ENCODE results near the gene RAPGEF4. TPM values are rescaled to one million over a fixed set of nuclear protein-coding genes. Genes with fewer than 3 reads are reported as not detected.

Gene RAPGEF4
- total RNA-seq, 1 donor from 2014 or later, result 8.7 TPM

DNA sequence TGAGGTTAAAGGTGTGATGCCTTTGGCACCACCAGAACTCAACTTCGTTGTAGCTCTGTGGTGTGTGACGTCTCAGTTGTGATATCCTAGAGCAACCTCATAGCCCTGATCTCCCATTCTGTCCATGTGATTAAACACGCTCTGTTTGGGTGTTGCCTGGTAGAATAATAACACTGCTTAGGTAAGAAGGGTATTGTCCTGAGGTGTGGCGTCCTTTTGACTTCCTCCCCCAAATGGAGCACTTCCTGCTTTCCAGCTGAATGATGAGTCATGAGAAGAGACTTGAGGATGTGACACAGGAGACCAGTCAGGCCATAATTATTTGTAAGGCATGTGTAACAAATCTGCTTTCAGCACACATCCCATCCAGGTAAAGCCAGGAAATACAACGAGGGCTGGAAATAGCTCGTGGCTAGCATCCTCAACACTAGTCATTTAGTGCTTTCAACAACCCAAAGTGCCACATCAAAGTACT, 100.7 kb downstream of the RAPGEF4 start:
- Mint-ChIP-seq H3K36me3 (ENCODE audit: unreplicated experiment) (no peaks in the 10 kb centered on the region), H3K4me3 (ENCODE audit: unreplicated experiment) (no peak overlapping the region), H3K9me3 (ENCODE audit: unreplicated experiment) (no peaks in the 10 kb centered on the region), H3K27me3 (ENCODE audit: unreplicated experiment) (no peaks in the 10 kb centered on the region), H3K27ac (ENCODE audit: unreplicated experiment) (no peak overlapping the region), H3K4me1 (ENCODE audit: low read depth, unreplicated experiment) (peaks cover 10% of the 10 kb centered on the region)
- DNase-seq, result no peak
- no peak for TF ChIP-seq CTCF (IDR thresholded peaks at IDR 0.05; ENCODE audit: partially characterized antibody, unreplicated experiment)

- Mint-ChIP-seq H3K4me3 (ENCODE audit: unreplicated experiment) (no peak overlapping the region), H3K4me1 (ENCODE audit: low read depth, unreplicated experiment) (peaks cover 10% of the 10 kb centered on the region), H3K36me3 (ENCODE audit: unreplicated experiment) (no peaks in the 10 kb centered on the region), H3K9me3 (ENCODE audit: unreplicated experiment) (no peaks in the 10 kb centered on the region), H3K27me3 (ENCODE audit: unreplicated experiment) (no peaks in the 10 kb centered on the region), H3K27ac (ENCODE audit: unreplicated experiment) (no peak overlapping the region)
- TF ChIP-seq CTCF (IDR thresholded peaks at IDR 0.05; ENCODE audit: partially characterized antibody, unreplicated experiment), result no peak
- no peak for DNase-seq
These were observed 101.2 kb downstream of the RAPGEF4 start for GRCh38 chr2:172836827-172837226.

DNA sequence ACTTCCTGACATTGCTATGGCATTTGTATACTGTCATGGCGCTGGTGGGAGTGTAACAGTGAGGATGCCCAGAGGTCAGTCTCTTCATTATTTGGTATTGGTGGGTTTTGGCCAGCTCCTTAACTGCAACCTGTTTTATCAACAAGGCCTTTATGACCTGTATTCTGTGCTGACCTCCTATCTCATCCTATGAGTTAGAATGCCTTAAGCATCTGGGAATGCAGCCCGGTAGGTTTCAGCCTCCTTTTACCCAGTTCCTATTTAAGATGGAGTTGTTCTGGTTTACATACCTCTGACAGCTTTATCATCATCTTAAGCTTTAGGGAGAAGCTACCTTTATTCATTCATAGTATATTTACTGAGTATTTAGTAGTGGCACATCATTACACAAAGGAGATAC, 103.8 kb downstream of the RAPGEF4 start:
- Mint-ChIP-seq H3K27ac (ENCODE audit: unreplicated experiment) (no peak overlapping the region), H3K27me3 (ENCODE audit: unreplicated experiment) (no peaks in the 10 kb centered on the region), H3K9me3 (ENCODE audit: unreplicated experiment) (no peaks in the 10 kb centered on the region), H3K36me3 (ENCODE audit: unreplicated experiment) (no peaks in the 10 kb centered on the region), H3K4me1 (ENCODE audit: low read depth, unreplicated experiment) (peaks cover 11% of the 10 kb centered on the region), H3K4me3 (ENCODE audit: unreplicated experiment) (no peak overlapping the region)
- TF ChIP-seq CTCF (IDR thresholded peaks at IDR 0.05; ENCODE audit: partially characterized antibody, unreplicated experiment), result no peak
- DNase-seq, result no peak

- no peak for TF ChIP-seq CTCF (IDR thresholded peaks at IDR 0.05; ENCODE audit: partially characterized antibody, unreplicated experiment)
- Mint-ChIP-seq H3K27me3 (ENCODE audit: unreplicated experiment) (peaks cover 3% of the 10 kb centered on the region), H3K27ac (ENCODE audit: unreplicated experiment) (no peak overlapping the region), H3K4me3 (ENCODE audit: unreplicated experiment) (no peak overlapping the region), H3K36me3 (ENCODE audit: unreplicated experiment) (no peaks in the 10 kb centered on the region), H3K4me1 (ENCODE audit: low read depth, unreplicated experiment) (peaks cover 4% of the 10 kb centered on the region), H3K9me3 (ENCODE audit: unreplicated experiment) (no peaks in the 10 kb centered on the region)
- no peak for DNase-seq
These were observed 107.0 kb downstream of the RAPGEF4 start for GRCh38 chr2:172842511-172843265.

DNA sequence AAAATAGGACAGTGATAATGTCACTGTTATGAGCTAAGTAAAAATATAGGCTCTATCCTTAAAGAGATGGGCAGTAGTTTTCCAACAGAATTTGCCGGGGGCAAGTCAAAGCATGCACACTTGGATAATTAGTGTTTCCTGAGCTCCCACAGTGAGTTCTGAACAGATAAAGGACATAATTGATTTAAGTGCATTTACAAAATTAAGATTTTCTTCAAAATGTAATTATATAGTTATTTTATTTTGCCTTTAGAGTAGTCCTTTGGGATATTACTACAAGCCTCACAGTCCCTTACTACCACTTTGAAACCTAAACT, 107.6 kb downstream of the RAPGEF4 start:
- no peak for TF ChIP-seq CTCF (IDR thresholded peaks at IDR 0.05; ENCODE audit: partially characterized antibody, unreplicated experiment)
- no peak overlapping the region for H3K27ac Mint-ChIP-seq (ENCODE audit: unreplicated experiment)
- peaks cover 3% of the 10 kb centered on the region for H3K27me3 Mint-ChIP-seq (ENCODE audit: unreplicated experiment)
- peaks cover 4% of the 10 kb centered on the region for H3K4me1 Mint-ChIP-seq (ENCODE audit: low read depth, unreplicated experiment)
- no peak for DNase-seq
- no peak overlapping the region for H3K4me3 Mint-ChIP-seq (ENCODE audit: unreplicated experiment)
- no peaks in the 10 kb centered on the region for H3K9me3 Mint-ChIP-seq (ENCODE audit: unreplicated experiment)
- no peaks in the 10 kb centered on the region for H3K36me3 Mint-ChIP-seq (ENCODE audit: unreplicated experiment)

Data from glutamatergic neuron (in vitro differentiated cells).